Measurements from ENCODE around the gene LILRB4.
"Not testable (repeated sequence)": the region's sequence is repeated elsewhere in the genome, so short reads cannot be mapped to it uniquely, and the experiment has no call there.

LILRB4 gene

GRCh38 chr19:54662730-54663129 lies at the start of gene LILRB4:
LILRB4 (plus strand) TSS chr19:54662985; CDS start chr19:54663034, 49 bp downstream.
- DNase-seq (ENCODE audit: low read depth in 4 of 4, low spot score in 1 of 4): no peak

- DNase-seq (ENCODE audit: low read depth in 4 of 4, low spot score in 1 of 4): no peak
Observed at GRCh38 chr19:54614726-54615125, 48.1 kb upstream of the LILRB4 start.

- DNase-seq (ENCODE audit: low read depth in 4 of 4, low spot score in 1 of 4): no peak
Observed at GRCh38 chr19:54616057-54616456, 46.7 kb upstream of the LILRB4 start.

- no peak for DNase-seq (ENCODE audit: low read depth in 4 of 4, low spot score in 1 of 4)
Observed at GRCh38 chr19:54616821-54617560, 45.8 kb upstream of the LILRB4 start.

- DNase-seq (ENCODE audit: low read depth in 4 of 4, low spot score in 1 of 4): no peak
Observed at GRCh38 chr19:54620464-54620863, 42.3 kb upstream of the LILRB4 start.

GRCh38 chr19:54622431-54622830 lies 40.4 kb upstream of the LILRB4 start:
- DNase-seq (ENCODE audit: low read depth in 4 of 4, low spot score in 1 of 4): no peak

- DNase-seq (ENCODE audit: low read depth in 4 of 4, low spot score in 1 of 4): not testable (repeated sequence)
Observed at GRCh38 chr19:54624234-54624633, 38.6 kb upstream of the LILRB4 start.

- not testable (repeated sequence) for DNase-seq (ENCODE audit: low read depth in 4 of 4, low spot score in 1 of 4)
Observed at GRCh38 chr19:54624934-54625730, 37.7 kb upstream of the LILRB4 start.

GRCh38 chr19:54626757-54627156 lies 36.0 kb upstream of the LILRB4 start:
- no peak for DNase-seq (ENCODE audit: low read depth in 4 of 4, low spot score in 1 of 4)

GRCh38 chr19:54627912-54628311 lies 34.9 kb upstream of the LILRB4 start:
- DNase-seq (ENCODE audit: low read depth in 4 of 4, low spot score in 1 of 4): not testable (repeated sequence)

- not testable (repeated sequence) for DNase-seq (ENCODE audit: low read depth in 4 of 4, low spot score in 1 of 4)
Observed at GRCh38 chr19:54630262-54630661, 32.5 kb upstream of the LILRB4 start, which contains the start of gene LILRB1. LILRB1 (plus strand) TSS chr19:54630484; CDS start chr19:54631074, 590 bp downstream.

GRCh38 chr19:54630782-54631181 lies 32.0 kb upstream of the LILRB4 start:
- DNase-seq (ENCODE audit: low read depth in 4 of 4, low spot score in 1 of 4): no peak

GRCh38 chr19:54631489-54632337 lies 31.1 kb upstream of the LILRB4 start:
- not testable (repeated sequence) for DNase-seq (ENCODE audit: low read depth in 4 of 4, low spot score in 1 of 4)

- not testable (repeated sequence) for DNase-seq (ENCODE audit: low read depth in 4 of 4, low spot score in 1 of 4)
Observed at GRCh38 chr19:54632517-54632916, 30.3 kb upstream of the LILRB4 start.

GRCh38 chr19:54633401-54633800 lies 29.4 kb upstream of the LILRB4 start:
- no peak for DNase-seq (ENCODE audit: low read depth in 4 of 4, low spot score in 1 of 4)

- DNase-seq (ENCODE audit: low read depth in 4 of 4, low spot score in 1 of 4): not testable (repeated sequence)
Observed at GRCh38 chr19:54636081-54636480, 26.7 kb upstream of the LILRB4 start.

- DNase-seq (ENCODE audit: low read depth in 4 of 4, low spot score in 1 of 4): no peak
Observed at GRCh38 chr19:54638683-54639082, 24.1 kb upstream of the LILRB4 start.

- DNase-seq (ENCODE audit: low read depth in 4 of 4, low spot score in 1 of 4): not testable (repeated sequence)
Observed at GRCh38 chr19:54642953-54643352, 19.8 kb upstream of the LILRB4 start.

- DNase-seq (ENCODE audit: low read depth in 4 of 4, low spot score in 1 of 4): not testable (repeated sequence)
Observed at GRCh38 chr19:54643583-54643982, 19.2 kb upstream of the LILRB4 start.

- DNase-seq (ENCODE audit: low read depth in 4 of 4, low spot score in 1 of 4): no peak
Observed at GRCh38 chr19:54644056-54644455, 18.7 kb upstream of the LILRB4 start.

- DNase-seq (ENCODE audit: low read depth in 4 of 4, low spot score in 1 of 4): no peak
Observed at GRCh38 chr19:54646331-54646841, 16.4 kb upstream of the LILRB4 start.
